Osteoblast (primary cell): ENCODE results near the gene AMMECR1. TPM values are rescaled to one million over a fixed set of nuclear protein-coding genes. Genes with fewer than 3 reads are reported as not detected.

Experiments
- DNase-seq: peaks from one replicate; pipeline ENCODE4 v3.0.0; 2011; ENCODE audit warnings: low spot score, mixed read lengths; ENCODE audit not compliant: insufficient read length; ENCODE audit errors: missing footprints
- H2AFZ ChIP-seq: 2 replicates; pipeline ENCODE4 v1.6.0; 2011; ENCODE audit warnings: mild to moderate bottlenecking, low read length
- H3K27ac ChIP-seq: 2 replicates; pipeline ENCODE4 v1.5.1; 2011; ENCODE audit warnings: mild to moderate bottlenecking, low read depth, low read length, moderate library complexity
- H3K27me3 ChIP-seq: 2 replicates; pipeline ENCODE4 v1.6.0; 2012; ENCODE audit warnings: mild to moderate bottlenecking, control low read depth, inconsistent platforms, low read length, moderate library complexity; ENCODE audit not compliant: insufficient read depth
- H3K36me3 ChIP-seq: 2 replicates; pipeline ENCODE4 v1.5.1; 2011; ENCODE audit warnings: mild to moderate bottlenecking, low read length, control low read depth, moderate library complexity; ENCODE audit not compliant: insufficient read depth
- H3K4me1 ChIP-seq: 2 replicates; pipeline ENCODE4 v1.5.1; 2011; ENCODE audit warnings: mild to moderate bottlenecking, low read length, control low read depth, moderate library complexity; ENCODE audit not compliant: insufficient read depth
- H3K4me2 ChIP-seq: 2 replicates; pipeline ENCODE4 v1.6.0; 2011; ENCODE audit warnings: mild to moderate bottlenecking, low read length; ENCODE audit not compliant: insufficient read depth
- H3K4me3 ChIP-seq: fragments of 200-600 bp; sonication (generic); 3 replicates; pipeline ENCODE4 v1.5.1; 2012; ENCODE audit warnings: mild to moderate bottlenecking, low read length, inconsistent platforms; ENCODE audit not compliant: insufficient read depth
- H3K79me2 ChIP-seq: 2 replicates; pipeline ENCODE4 v1.6.0; 2012; ENCODE audit warnings: mild to moderate bottlenecking, low read length, control low read depth, inconsistent platforms; ENCODE audit not compliant: insufficient read depth
- H3K9me3 ChIP-seq: 2 replicates; pipeline ENCODE4 v1.5.1; 2011; ENCODE audit warnings: low read depth, low read length, control low read depth
- H4K20me1 ChIP-seq: 2 replicates; pipeline ENCODE4 v1.6.0; 2012; ENCODE audit warnings: mild to moderate bottlenecking, low read length, control low read depth; ENCODE audit not compliant: insufficient read depth
- CTCF ChIP-seq: IDR thresholded peaks from 2 replicates; pipeline ENCODE4 v1.5.1; 2011; ENCODE audit warnings: mild to moderate bottlenecking, low read depth, low read length, moderate library complexity; ENCODE audit errors: extremely low read depth
- total RNA-seq: library from RNA; depleted of rRNA; stranded (reverse); fragments of >200 nt; gene quantifications from 2 replicates; pipeline ENCODE4 v1.2.3, GENCODE V29; 2012

AMMECR1 gene
- total RNA-seq, 1 donor = 14.5 TPM

GRCh38 chrX:110213183-110213582, 104.7 kb downstream of the AMMECR1 start:
- H2AFZ ChIP-seq = no peak overlapping the region
- H3K36me3 ChIP-seq = no peaks in the 10 kb centered on the region
- no peaks in the 10 kb centered on the region for H4K20me1 ChIP-seq
- H3K27me3 ChIP-seq = no peaks in the 10 kb centered on the region
- no peak overlapping the region for H3K4me2 ChIP-seq
- TF ChIP-seq CTCF = no peak
- no peaks in the 10 kb centered on the region for H3K79me2 ChIP-seq
- H3K9me3 ChIP-seq = no peaks in the 10 kb centered on the region
- H3K27ac ChIP-seq = no peak overlapping the region
- DNase-seq = no peak
- no peak overlapping the region for H3K4me3 ChIP-seq
- H3K4me1 ChIP-seq = peaks cover 13% of the 10 kb centered on the region

GRCh38 chrX:110212299-110212698, 105.6 kb downstream of the AMMECR1 start:
- H4K20me1 ChIP-seq = no peaks in the 10 kb centered on the region
- peak; percentile 28 for TF ChIP-seq CTCF
- no peak for DNase-seq
- H3K4me1 ChIP-seq = peaks cover 13% of the 10 kb centered on the region
- H3K36me3 ChIP-seq = no peaks in the 10 kb centered on the region
- H3K27me3 ChIP-seq = no peaks in the 10 kb centered on the region
- H3K79me2 ChIP-seq = no peaks in the 10 kb centered on the region
- H3K4me2 ChIP-seq = no peak overlapping the region
- H3K9me3 ChIP-seq = no peaks in the 10 kb centered on the region
- H3K4me3 ChIP-seq = no peak overlapping the region
- H3K27ac ChIP-seq = no peak overlapping the region
- no peak overlapping the region for H2AFZ ChIP-seq

GRCh38 chrX:110211340-110211739, 106.5 kb downstream of the AMMECR1 start:
- Histone ChIP-seq H3K27ac (peak overlapping the region; percentile 72), H4K20me1 (no peaks in the 10 kb centered on the region), H3K36me3 (no peaks in the 10 kb centered on the region), H3K4me1 (peaks cover 13% of the 10 kb centered on the region), H2AFZ (no peak overlapping the region), H3K4me2 (no peak overlapping the region), H3K27me3 (no peaks in the 10 kb centered on the region), H3K9me3 (no peaks in the 10 kb centered on the region), H3K79me2 (no peaks in the 10 kb centered on the region), H3K4me3 (no peak overlapping the region)
- no peak for DNase-seq
- no peak for TF ChIP-seq CTCF

- no peaks in the 10 kb centered on the region for H3K27me3 ChIP-seq
- H3K4me3 ChIP-seq = no peak overlapping the region
- no peaks in the 10 kb centered on the region for H3K79me2 ChIP-seq
- peaks cover 13% of the 10 kb centered on the region for H3K4me1 ChIP-seq
- no peaks in the 10 kb centered on the region for H3K9me3 ChIP-seq
- H3K36me3 ChIP-seq = no peaks in the 10 kb centered on the region
- TF ChIP-seq CTCF = no peak
- no peak overlapping the region for H2AFZ ChIP-seq
- H3K27ac ChIP-seq = peak overlapping the region; percentile 72
- DNase-seq = no peak
- no peaks in the 10 kb centered on the region for H4K20me1 ChIP-seq
- H3K4me2 ChIP-seq = peak overlapping the region; percentile 25
Observed at GRCh38 chrX:110210417-110211139, 107.3 kb downstream of the AMMECR1 start.
